Kidney (tissue), 14 donors: ENCODE data around the gene NREP. TPM values are rescaled to one million over a fixed set of nuclear protein-coding genes. Genes with fewer than 3 reads are reported as not detected.
"Not testable (repeated sequence)": the region's sequence is repeated elsewhere in the genome, so short reads cannot be mapped to it uniquely, and the experiment has no call there.

Experiments used
- DNase-seq, 5 donors: peaks; one replicate each; pipeline ENCODE4 v3.0.0-alpha.2; 2013 to 2020
- FAIRE-seq: peaks from 2 replicates; lab custom pipeline; 2012; peaks lifted over from hg19 to GRCh38; lab: Jason Lieb, UNC
- H3K27ac ChIP-seq, 2 donors: one replicate each; pipeline ENCODE4 v1.7.0; 2013; ENCODE audit warnings: low read depth in 2 of 2, low read length in 2 of 2, inconsistent platforms in 1 of 2
- H3K27me3 ChIP-seq: one replicate; pipeline ENCODE4 v1.7.1; 2013; ENCODE audit warnings: low read length, inconsistent platforms; ENCODE audit not compliant: control insufficient read depth, insufficient read depth
- H3K36me3 ChIP-seq, 3 donors: one replicate each; pipeline versions ENCODE4 v1.7.0 to v1.7.1; 2013; ENCODE audit warnings: low read length in 3 of 3, control low read depth in 1 of 3, inconsistent platforms in 1 of 3; ENCODE audit not compliant: insufficient read depth in 3 of 3, control insufficient read depth in 2 of 3
- H3K4me1 ChIP-seq, 3 donors: one replicate each; pipeline versions ENCODE4 v1.7.0 to v1.7.1; 2013; ENCODE audit warnings: low read length in 3 of 3, inconsistent platforms in 1 of 3, low read depth in 1 of 3; ENCODE audit not compliant: control insufficient read depth in 2 of 3, insufficient read depth in 2 of 3
- H3K4me3 ChIP-seq, 3 donors: one replicate each; pipeline versions ENCODE4 v1.7.0 to v1.8.1; 2013; ENCODE audit warnings: low read length in 3 of 3, control low read depth in 1 of 3, inconsistent platforms in 1 of 3
- H3K9ac ChIP-seq, 3 donors: one replicate each; pipeline versions ENCODE4 v1.7.0 to v1.7.1; 2013; ENCODE audit warnings: low read length in 3 of 3, control low read depth in 1 of 3, inconsistent platforms in 1 of 3
- H3K9me3 ChIP-seq, 3 donors: one replicate each; pipeline versions ENCODE4 v1.7.0 to v1.7.1; 2013; ENCODE audit warnings: low read length in 3 of 3, control low read depth in 1 of 3, inconsistent platforms in 1 of 3; ENCODE audit not compliant: control insufficient read depth in 2 of 3, insufficient read depth in 1 of 3
- intact Hi-C: fragments of 100-400 bp; cut with DNase I; formaldehyde crosslinking; loops from one replicate; pipeline ENCODE4 v1.11.1; 2022
- polyA plus RNA-seq: library from polyadenylated mRNA; stranded (reverse); fragments of 350-450 nt; fragmentation: Illumina TruSeq; extraction: RNeasy Lipid Tissue Mini Kit (QIAGEN cat#74804); gene quantifications from one replicate; pipeline ENCODE4 v1.2.3, GENCODE V29; 2014; ENCODE audit warnings: low read depth, low replicate concordance; ENCODE audit not compliant: insufficient read depth
- total RNA-seq: library from RNA; stranded (reverse); fragmentation: NEBNext Ultra II Directional; extraction: Animal tissue kit (Norgen Biotek cat#: 25700); gene quantifications from one replicate; pipeline ENCODE4 v1.2.1, GENCODE V29; 2021
- TF ChIP-seq, protein P1 (sequence below): IDR thresholded peaks from 3 replicates; pipeline ENCODE4 v1.5.1; 2012; ENCODE audit warnings: mild to moderate bottlenecking, moderate library complexity, borderline replicate concordance; ENCODE audit not compliant: insufficient read depth; ENCODE audit errors: extremely low read depth
- donor health status: control.
- donor health status: control.
- donor health status: control.
- donor health status: control.
- donor health status: control.
- donor health status: DM: yes; HTN: yes; CAD: no.
- donor health status: Normal renal cell carcinoma (clear cell type).

Gene NREP
- total and polyA plus RNA-seq, 2 donors from 2014 or later: 20.9 to 37.0 TPM

DNA sequence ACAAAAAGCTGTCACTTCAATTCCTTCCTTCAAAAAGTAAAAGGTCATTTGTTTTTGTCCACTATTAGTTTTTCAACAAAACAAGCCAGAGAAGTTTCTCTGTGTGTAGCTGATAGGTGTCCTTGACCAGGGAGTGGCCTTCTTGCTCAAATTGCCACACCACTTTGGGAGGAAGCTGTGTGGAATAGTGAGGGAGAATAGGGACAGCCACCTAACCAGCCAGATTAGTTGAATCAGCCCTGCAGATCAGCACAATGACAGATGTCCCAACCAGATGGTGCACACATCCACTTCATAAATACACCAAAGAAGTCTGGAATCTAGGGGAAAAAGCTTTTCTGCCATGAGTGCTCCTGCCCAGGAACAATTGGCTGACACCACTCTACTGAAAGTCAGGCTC lies 37.2 kb downstream of the NREP start:
- H3K4me1 ChIP-seq: peaks cover 0 to 6% (median 0%) of the 10 kb centered on the region in 3 donors
- H3K9ac ChIP-seq: no peak overlapping the region
- no peaks in the 10 kb centered on the region for H3K27me3 ChIP-seq
- H3K4me3 ChIP-seq: no peak overlapping the region
- TF ChIP-seq, protein P1, sequence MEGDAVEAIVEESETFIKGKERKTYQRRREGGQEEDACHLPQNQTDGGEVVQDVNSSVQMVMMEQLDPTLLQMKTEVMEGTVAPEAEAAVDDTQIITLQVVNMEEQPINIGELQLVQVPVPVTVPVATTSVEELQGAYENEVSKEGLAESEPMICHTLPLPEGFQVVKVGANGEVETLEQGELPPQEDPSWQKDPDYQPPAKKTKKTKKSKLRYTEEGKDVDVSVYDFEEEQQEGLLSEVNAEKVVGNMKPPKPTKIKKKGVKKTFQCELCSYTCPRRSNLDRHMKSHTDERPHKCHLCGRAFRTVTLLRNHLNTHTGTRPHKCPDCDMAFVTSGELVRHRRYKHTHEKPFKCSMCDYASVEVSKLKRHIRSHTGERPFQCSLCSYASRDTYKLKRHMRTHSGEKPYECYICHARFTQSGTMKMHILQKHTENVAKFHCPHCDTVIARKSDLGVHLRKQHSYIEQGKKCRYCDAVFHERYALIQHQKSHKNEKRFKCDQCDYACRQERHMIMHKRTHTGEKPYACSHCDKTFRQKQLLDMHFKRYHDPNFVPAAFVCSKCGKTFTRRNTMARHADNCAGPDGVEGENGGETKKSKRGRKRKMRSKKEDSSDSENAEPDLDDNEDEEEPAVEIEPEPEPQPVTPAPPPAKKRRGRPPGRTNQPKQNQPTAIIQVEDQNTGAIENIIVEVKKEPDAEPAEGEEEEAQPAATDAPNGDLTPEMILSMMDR: no peak
- intact Hi-C loops: no loop called here
- H3K9me3 ChIP-seq: no peaks in the 10 kb centered on the region
- no peak for FAIRE-seq
- no peak overlapping the region for H3K27ac ChIP-seq
- no peak for DNase-seq
- no peaks in the 10 kb centered on the region for H3K36me3 ChIP-seq

DNA sequence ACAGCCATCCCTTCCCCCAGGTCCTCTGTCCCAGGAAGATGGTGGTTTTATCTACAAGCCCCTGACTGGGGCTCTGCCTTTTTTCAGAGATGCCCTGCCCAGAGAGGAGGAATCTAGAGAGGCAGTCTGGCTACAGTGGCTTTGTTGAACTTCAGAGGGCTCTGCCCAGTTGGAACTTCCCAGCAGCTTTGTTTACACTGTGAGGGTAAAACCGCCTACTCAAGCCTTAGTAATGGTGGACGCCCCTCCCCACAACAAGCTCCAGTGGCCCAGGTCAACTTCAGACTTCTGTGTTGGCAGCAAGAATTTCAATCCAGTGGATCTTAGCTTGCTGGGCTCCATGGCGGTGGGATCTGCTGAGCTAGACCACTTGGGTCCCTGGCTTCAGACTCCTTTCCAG lies 40.2 kb downstream of the NREP start:
- FAIRE-seq, H3K4me1 ChIP-seq: not testable (repeated sequence)

GRCh38 chr5:111707630-111708164 lies 49.3 kb downstream of the NREP start:
- H3K27ac ChIP-seq: no peak overlapping the region
- H3K27me3 ChIP-seq: no peaks in the 10 kb centered on the region
- DNase-seq: no peak
- FAIRE-seq: no peak
- no peaks in the 10 kb centered on the region for H3K9me3 ChIP-seq
- H3K36me3 ChIP-seq: no peaks in the 10 kb centered on the region
- no peaks in the 10 kb centered on the region for H3K4me1 ChIP-seq
- intact Hi-C loops: no loop called here
- TF ChIP-seq, protein P1: no peak
- H3K9ac ChIP-seq: no peak overlapping the region
- no peak overlapping the region for H3K4me3 ChIP-seq

More for the DNA sequence above, 40.2 kb downstream of the NREP start:
- H3K27me3 ChIP-seq, H3K9me3 ChIP-seq, H3K36me3 ChIP-seq, H3K9ac ChIP-seq, DNase-seq, intact Hi-C loops, H3K27ac ChIP-seq, H3K4me3 ChIP-seq: not testable (repeated sequence)

- Histone ChIP-seq H3K4me3 (no peak overlapping the region), H3K9ac (no peak overlapping the region), H3K27ac (no peak overlapping the region), H3K36me3 (no peaks in the 10 kb centered on the region), H3K4me1 (no peaks in the 10 kb centered on the region), H3K9me3 (no peaks in the 10 kb centered on the region), H3K27me3 (no peaks in the 10 kb centered on the region)
- DNase-seq (no peak), FAIRE-seq (no peak)
- intact Hi-C loops: no loop called here
- TF ChIP-seq, protein P1: no peak
These were observed 50.6 kb downstream of the NREP start for GRCh38 chr5:111706345-111706744.
